Mammary epithelial cell (primary cell): ENCODE data around the gene SIGLEC10.

ENCODE experiments used
- CTCF ChIP-seq, 2 donors: IDR thresholded peaks in 1 of 2; conservative IDR thresholded peaks in 1 of 2; 2 replicates each; pipeline ENCODE4 v1.5.1; 2011 to 2012; ENCODE audit warnings: inconsistent platforms in 2 of 2, low read length in 2 of 2, mild to moderate bottlenecking in 2 of 2, control low read depth in 1 of 2, low read depth in 1 of 2; ENCODE audit not compliant: insufficient read depth in 1 of 2; ENCODE audit errors: extremely low read depth in 1 of 2
- EZH2 ChIP-seq: IDR thresholded peaks from 2 replicates; pipeline ENCODE4 v1.6.1; 2012; ENCODE audit warnings: low read length, inconsistent platforms, borderline replicate concordance

DNA sequence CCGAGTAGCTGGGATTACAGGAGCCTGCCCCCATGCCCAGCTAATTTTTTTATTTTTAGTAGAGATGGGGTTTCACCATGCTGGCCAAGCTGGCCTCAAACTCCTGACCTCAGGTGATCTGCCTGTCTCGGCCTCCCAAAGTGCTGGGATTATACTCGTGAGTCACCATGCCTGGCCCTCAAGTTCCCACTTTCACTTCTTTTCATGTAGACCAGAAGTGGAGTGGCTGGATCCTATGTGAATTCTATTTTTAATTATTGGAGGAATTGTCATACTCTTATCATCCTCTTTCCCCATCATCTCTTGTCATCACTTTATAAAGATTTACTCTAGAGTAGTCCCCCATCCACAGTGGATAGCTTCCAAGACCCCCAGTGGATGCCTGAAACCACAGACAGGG is 12.8 kb upstream of the SIGLEC10 start:
- TF ChIP-seq CTCF (conservative IDR thresholded peaks at IDR 0.05 in 1 of 2, IDR thresholded peaks at IDR 0.05 in 1 of 2; ENCODE audit: extremely low read depth in 1 of 2, insufficient read depth in 1 of 2, low read depth in 1 of 2, low read length in 2 of 2) (no peak), EZH2 (no peak)
